HepG2 (cell line): ENCODE results near the gene CDC14C. TPM values are rescaled to one million over a fixed set of nuclear protein-coding genes. Genes with fewer than 3 reads are reported as not detected.

Experiments
- ATAC-seq: fragments of 200-7000 bp; cut with Tn5 transposase; 3 replicates; pipeline ENCODE4 v1.9.1; 2020; ENCODE audit warnings: mild to moderate bottlenecking, moderate library complexity
- BruUV-seq: library from RNA; stranded (reverse); fragments of 400-500 nt; replicated peaks from 2 replicates; lab custom pipeline; 2021; lab: Mats Ljungman, UMichigan
- CTCF ChIA-PET: fragments of 300-600 bp; formaldehyde crosslinking; extraction: SDS; loops from one replicate; lab custom pipeline; 2021; ENCODE audit warnings: low total read pairs, inconsistent platforms, low intra/inter-chr PET ratio; lab: Yijun Ruan, JAX
- POLR2A ChIA-PET: fragments of 350-600 bp; sonication (Branson Sonifier 250); formaldehyde crosslinking; loops from one replicate; lab custom pipeline; 2020; ENCODE audit warnings: antibody characterized with exemption, inconsistent platforms; lab: Yijun Ruan, JAX
- DNase-seq: peaks from one replicate; pipeline ENCODE4 v3.0.0-alpha.2; 2015; ENCODE audit warnings: low spot score
- FAIRE-seq: peaks from 3 replicates; lab custom pipeline; 2011; peaks lifted over from hg19 to GRCh38; lab: Jason Lieb, UNC
- H2AFZ ChIP-seq: one replicate; pipeline ENCODE4 v1.6.1; 2011; ENCODE audit warnings: low read length, inconsistent platforms
- H3K27ac ChIP-seq: fragments of 300-600 bp; 3 replicates; pipeline ENCODE4 v1.8.0; 2011; ENCODE audit warnings: mixed run types, mild to moderate bottlenecking, mixed read lengths, low read length, inconsistent platforms; ENCODE audit not compliant: insufficient read depth; ENCODE audit errors: extremely low read length
- H3K27me3 ChIP-seq, 2 experiments: fragments of 200-600 bp in 1 of 2; 2 replicates in 1 of 2; 3 replicates in 1 of 2; pipeline versions ENCODE4 v1.6.0 to v1.8.0; 2011; ENCODE audit warnings: low read length in 2 of 2, mild to moderate bottlenecking in 2 of 2, moderate library complexity in 2 of 2, inconsistent platforms in 1 of 2; ENCODE audit not compliant: insufficient read depth in 2 of 2, control insufficient read depth in 1 of 2
- H3K36me3 ChIP-seq, 2 experiments: fragments of 200-600 bp in 1 of 2; replicated peaks in 1 of 2; 2 replicates in 1 of 2; 3 replicates in 1 of 2; pipeline versions ENCODE4 v1.5.1 to v1.8.0; 2011; ENCODE audit warnings: low read length in 2 of 2, inconsistent platforms in 1 of 2; ENCODE audit not compliant: insufficient read depth in 2 of 2, control insufficient read depth in 1 of 2
- H3K4me1 ChIP-seq: 2 replicates; pipeline ENCODE4 v1.5.1; 2012; ENCODE audit warnings: low read length, inconsistent platforms; ENCODE audit not compliant: insufficient read depth
- H3K4me2 ChIP-seq: 2 replicates; pipeline ENCODE4 v1.6.0; 2011; ENCODE audit warnings: low read depth, low read length, inconsistent platforms
- H3K4me3 ChIP-seq, 3 experiments: fragments of 200-600 bp in 1 of 3; sonication (generic), shearing (Covaris generic) in 1 of 3; replicated peaks in 1 of 3; 2 replicates each; pipeline ENCODE4 v1.5.1; 2011 to 2016; ENCODE audit warnings: low read length in 3 of 3, inconsistent platforms in 2 of 3, low read depth in 2 of 3, mild to moderate bottlenecking in 2 of 3, control low read depth in 1 of 3, mixed read lengths in 1 of 3; ENCODE audit not compliant: insufficient read depth in 1 of 3
- H3K79me2 ChIP-seq: one replicate; pipeline ENCODE4 v1.6.1; 2011; ENCODE audit warnings: low read length, inconsistent platforms; ENCODE audit not compliant: insufficient read depth
- H3K9ac ChIP-seq: 2 replicates; pipeline ENCODE4 v1.6.0; 2011; ENCODE audit warnings: mild to moderate bottlenecking, low read depth, low read length, inconsistent platforms; ENCODE audit not compliant: insufficient read depth
- H3K9me3 ChIP-seq: 2 replicates; pipeline ENCODE4 v1.5.1; 2012; ENCODE audit warnings: mild to moderate bottlenecking, low read length
- H4K20me1 ChIP-seq: 2 replicates; pipeline ENCODE4 v1.6.0; 2011; ENCODE audit warnings: inconsistent platforms, mild to moderate bottlenecking, low read length, moderate library complexity; ENCODE audit not compliant: insufficient read depth
- ATRX ChIP-seq: sonication (generic); formaldehyde crosslinking; IDR thresholded peaks from 2 replicates; pipeline ENCODE4 v1.4.0; 2020; ENCODE audit warnings: missing genetic modification reagents, borderline replicate concordance
- FIP1L1 ChIP-seq: fragments of 200-400 bp; formaldehyde crosslinking; IDR thresholded peaks from 2 replicates; pipeline ENCODE4 v1.6.1; 2018; ENCODE audit warnings: low read depth, mild to moderate bottlenecking, low read length, moderate library complexity, borderline replicate concordance; ENCODE audit not compliant: insufficient read depth
- FOXK1 ChIP-seq: sonication (generic); formaldehyde crosslinking; IDR thresholded peaks from 2 replicates; pipeline ENCODE4 v1.4.0; 2020; ENCODE audit warnings: low read depth, missing genetic modification reagents, borderline replicate concordance
- PAXIP1 ChIP-seq: sonication (generic); formaldehyde crosslinking; conservative IDR thresholded peaks from 2 replicates; pipeline ENCODE4 v1.4.0; 2020; ENCODE audit warnings: mild to moderate bottlenecking, missing genetic modification reagents, moderate library complexity
- RXRA ChIP-seq: sonication (generic); formaldehyde crosslinking; IDR thresholded peaks from 2 replicates; pipeline ENCODE4 v1.5.1; 2020; ENCODE audit warnings: missing genetic modification reagents
- SP5 ChIP-seq: IDR thresholded peaks from 2 replicates; pipeline ENCODE4 v1.6.1; 2016; ENCODE audit warnings: low read depth, borderline replicate concordance
- ZNF12 ChIP-seq: sonication (generic); formaldehyde crosslinking; IDR thresholded peaks from 2 replicates; pipeline ENCODE4 v1.5.0; 2020; ENCODE audit warnings: missing genetic modification reagents
- ZNF558 ChIP-seq: sonication (generic); formaldehyde crosslinking; IDR thresholded peaks from 2 replicates; pipeline ENCODE4 v1.9.0; 2022; ENCODE audit warnings: mild to moderate bottlenecking, missing genetic modification reagents, borderline replicate concordance
- ZNF781 ChIP-seq: sonication (generic); formaldehyde crosslinking; IDR thresholded peaks from 2 replicates; pipeline ENCODE4 v1.5.1; 2020; ENCODE audit warnings: borderline replicate concordance, mild to moderate bottlenecking, missing genetic modification reagents; ENCODE audit errors: not compliant biosample characterization
- ZNF883 ChIP-seq: sonication (generic); formaldehyde crosslinking; IDR thresholded peaks from 2 replicates; pipeline ENCODE4 v1.5.1; 2020; ENCODE audit warnings: mild to moderate bottlenecking, missing genetic modification reagents; ENCODE audit errors: not compliant biosample characterization
- WGBS: methylation state at CpG from one replicate; pipeline ENCODE4 v1.1.6; 2017; ENCODE audit warnings: low lambda C conversion rate; 5-methylcytosine and 5-hydroxymethylcytosine counted together
- in situ Hi-C: cut with HindIII; loops from 2 replicates; pipeline ENCODE4 v1.10.0; 2017; ENCODE audit warnings: low pct_unique_long_range_greater_than_20kb; ENCODE audit not compliant: extremely low pct_ligation_motif_present
- intact Hi-C: fragments of 100-400 bp; cut with micrococcal nuclease; formaldehyde crosslinking; loops from one replicate; pipeline ENCODE4 v1.10.0; 2022; ENCODE audit not compliant: unreplicated experiment
- polyA plus RNA-seq, 8 experiments: library from polyadenylated mRNA; depleted of rRNA in 3 of 8; stranded (reverse) in 7 of 8; unstranded in 1 of 8; fragments of >200 nt; fragmentation: Illumina TruSeq in 4 of 8; extraction: Trizol in 4 of 8; gene quantifications; 2 replicates each; pipeline versions ENCODE4 v1.2.1 to v1.2.3, GENCODE V29; 2011 to 2016; ENCODE audit warnings: low read depth in 4 of 8, missing spikeins in 1 of 8, mixed read lengths in 1 of 8; ENCODE audit not compliant: insufficient read depth in 1 of 8
- total RNA-seq, 5 experiments: library from RNA; depleted of rRNA; stranded (reverse); fragments of >200 nt; fragmentation: Illumina TruSeq; extraction: Trizol; gene quantifications; 2 replicates each; pipeline ENCODE4 v1.2.3, GENCODE V29; 2016; ENCODE audit warnings: low read depth in 1 of 5
- TF ChIP-seq, protein P1 (sequence below): sonication (generic); formaldehyde crosslinking; IDR thresholded peaks from 2 replicates; pipeline ENCODE4 v1.8.1; 2023; ENCODE audit warnings: mild to moderate bottlenecking, missing genetic modification reagents, borderline replicate concordance

CDC14C gene
- total and polyA plus RNA-seq, 2 of the 13 experiments (the other 11 are each of a cell fraction or from before 2014, with no cell fraction given), result 0.09 TPM; not detected in 1

- DNase-seq, result no peak
- H3K4me2 ChIP-seq, result no peak overlapping the region
- 5% methylated on average over 2 of the region's 2 CpGs for WGBS
- H3K36me3 ChIP-seq, result no peaks in the 10 kb centered on the region
- H4K20me1 ChIP-seq, result no peaks in the 10 kb centered on the region
- H3K4me3 ChIP-seq, result no peak overlapping the region
- no TSS peak for BruUV-seq
- H3K4me1 ChIP-seq, result no peaks in the 10 kb centered on the region
- FAIRE-seq, result no peak
- TF ChIP-seq ZNF12 (CRISPR knock-in tag), result no peak
- TF ChIP-seq ZNF558 (CRISPR knock-in tag), result no peak
- TF ChIP-seq RXRA (CRISPR knock-in tag), result no peak
- TF ChIP-seq ZNF781 (CRISPR knock-in tag), result no peak
- no peak for TF ChIP-seq FOXK1 (CRISPR knock-in tag)
- no peak for TF ChIP-seq SP5 (CRISPR knock-in tag)
- TF ChIP-seq, protein P1, sequence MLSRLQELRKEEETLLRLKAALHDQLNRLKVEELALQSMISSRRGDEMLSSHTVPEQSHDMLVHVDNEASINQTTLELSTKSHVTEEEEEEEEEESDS (CRISPR knock-in tag), result no peak
- TF ChIP-seq FIP1L1, result no peak
- no peak for TF ChIP-seq ATRX (CRISPR knock-in tag)
- no peak for TF ChIP-seq ZNF883
- TF ChIP-seq PAXIP1, result no peak
- POLR2A ChIA-PET, result no interaction called here
- intact Hi-C loops, result no loop called here
- CTCF ChIA-PET, result no interaction called here
- H3K79me2 ChIP-seq, result no peaks in the 10 kb centered on the region
- no peak overlapping the region for H3K27ac ChIP-seq
- no peak overlapping the region for H2AFZ ChIP-seq
- in situ Hi-C loops, result no loop called here
- H3K9ac ChIP-seq, result no peak overlapping the region
- ATAC-seq, result no peak
- no peaks in the 10 kb centered on the region for H3K27me3 ChIP-seq
- H3K9me3 ChIP-seq, result peaks cover 6% of the 10 kb centered on the region; the same call in 1 of the 2 replicates
Observed at GRCh38 chr7:48932126-48932910, 8.0 kb downstream of the CDC14C start.
